ENCODE data around the gene CTTN. TPM values are rescaled to one million over a fixed set of nuclear protein-coding genes. Genes with fewer than 3 reads are reported as not detected.

Gene CTTN
- total RNA-seq, 1 experiment from 2014 or later, result 224 TPM

GRCh38 chr11:70405679-70406395 lies 7.5 kb downstream of the CTTN start:
- no peak overlapping the region for H3K18ac ChIP-seq (ENCODE audit: insufficient read length, low read depth, low read length)
- Mint-ChIP-seq H3K9me3 (no peaks in the 10 kb centered on the region), H3K4me1 (peaks cover 4 to 9% of the 10 kb centered on the region in 2 experiments; a peak in 3 of 4 replicates), H3K4me3 (no peak overlapping the region), H3K27ac (0 out of 7 replicates have a peak overlapping the region, but pooled peaks of 1 of the 3 experiments have one; percentile 39), H3K27me3 (ENCODE audit: low read depth) (no peaks in the 10 kb centered on the region), H3K36me3 (ENCODE audit: insufficient read depth in 1 of 3, low read depth in 3 of 3) (peaks cover 38 to 58% (median 47%) of the 10 kb centered on the region in 3 experiments; a peak in 6 of 7 replicates)
- H3K4me2 ChIP-seq (ENCODE audit: insufficient read depth, insufficient read length, low read length), result no peak overlapping the region
- no peak overlapping the region for H2BK20ac ChIP-seq (ENCODE audit: low read depth, low read length, poor library complexity, severe bottlenecking)
- no peak overlapping the region for H4K91ac ChIP-seq (ENCODE audit: insufficient read length, low read depth, low read length)
- H2AFZ ChIP-seq (ENCODE audit: low read length), result no peak overlapping the region
- H2AK5ac ChIP-seq (ENCODE audit: insufficient read length, low read length), result no peak overlapping the region
- no peak overlapping the region for H4K5ac ChIP-seq (ENCODE audit: insufficient read length, low read depth, low read length)
- no peak overlapping the region for H4K8ac ChIP-seq (replicated peaks; ENCODE audit: insufficient read length, low read depth, low read length)
- no peak overlapping the region; the same call in 1 of the 2 replicates for H3K14ac ChIP-seq (ENCODE audit: insufficient read depth, low read length)
- no peak overlapping the region for H2BK120ac ChIP-seq (ENCODE audit: low read depth, low read length, poor library complexity, severe bottlenecking)
- DNase-seq, result no peak
- H3K9ac ChIP-seq (ENCODE audit: extremely low read depth, insufficient read length, low read length), result no peak overlapping the region
- no peak overlapping the region for H2BK15ac ChIP-seq (ENCODE audit: low read depth, low read length)
- no peaks in the 10 kb centered on the region for H3K27me3 ChIP-seq (ENCODE audit: insufficient read depth, low read length)
- H3K79me2 ChIP-seq (ENCODE audit: insufficient read depth, low read length), result peaks cover 10% of the 10 kb centered on the region; the same call in 1 of the 2 replicates
- H2BK12ac ChIP-seq (ENCODE audit: insufficient read length, low read depth, low read length), result no peak overlapping the region
- no peaks in the 10 kb centered on the region for H3K9me3 ChIP-seq (ENCODE audit: control insufficient read depth, low read depth, low read length)
- H3K23ac ChIP-seq (ENCODE audit: insufficient read length, low read depth, low read length), result no peak overlapping the region
- H3K79me1 ChIP-seq (ENCODE audit: insufficient read depth, low read depth, low read length, poor library complexity, severe bottlenecking), result no peaks in the 10 kb centered on the region
- H3T11ph ChIP-seq (ENCODE audit: low read length), result no peak overlapping the region
- no peak overlapping the region for H3K27ac ChIP-seq (ENCODE audit: insufficient read length, low read depth, low read length)
- no peak overlapping the region for H2BK5ac ChIP-seq (ENCODE audit: insufficient read length, low read length)
- TF ChIP-seq CTCF (conservative IDR thresholded peaks at IDR 0.05), result no peak
- H3K56ac ChIP-seq (ENCODE audit: insufficient read length, low read depth, low read length), result no peak overlapping the region
- WGBS (ENCODE audit: extremely low coverage, insufficient read length, low lambda C conversion rate), result no CpG with 5 or more reads among the region's 20 CpGs
- H3K23me2 ChIP-seq (ENCODE audit: insufficient read length, low read depth, low read length, poor library complexity, severe bottlenecking), result no peaks in the 10 kb centered on the region
- H3K4ac ChIP-seq (ENCODE audit: low read depth, low read length), result no peak overlapping the region
- no peaks in the 10 kb centered on the region for H4K20me1 ChIP-seq (ENCODE audit: control insufficient read depth, insufficient read depth, insufficient read length)
- H3K4me1 ChIP-seq (ENCODE audit: insufficient read depth, low read length), result no peaks in the 10 kb centered on the region

All from H9 (cell line).